ENCODE results near the gene PTTG1IP2.

DNA sequence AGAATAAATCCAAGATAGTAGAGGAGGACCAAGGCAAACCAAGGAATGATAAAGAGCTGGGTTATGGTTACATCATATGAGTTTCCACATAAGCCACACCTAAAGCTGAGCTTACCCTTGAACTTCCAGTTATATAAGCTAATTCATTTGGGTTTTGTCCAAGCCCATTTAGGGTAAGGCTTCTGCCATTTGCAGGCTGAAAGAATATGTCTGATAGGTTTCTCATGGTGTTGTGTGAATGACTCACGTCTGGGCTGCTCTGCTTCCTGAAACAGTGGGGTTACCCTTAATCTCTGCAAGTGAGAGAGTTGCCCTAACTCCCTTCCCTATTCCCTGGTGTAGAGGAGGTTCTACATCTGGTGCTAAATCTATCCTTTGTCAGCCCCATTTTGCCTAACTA, 60.8 kb downstream of the PTTG1IP2 start:
- TF ChIP-seq, protein P1, sequence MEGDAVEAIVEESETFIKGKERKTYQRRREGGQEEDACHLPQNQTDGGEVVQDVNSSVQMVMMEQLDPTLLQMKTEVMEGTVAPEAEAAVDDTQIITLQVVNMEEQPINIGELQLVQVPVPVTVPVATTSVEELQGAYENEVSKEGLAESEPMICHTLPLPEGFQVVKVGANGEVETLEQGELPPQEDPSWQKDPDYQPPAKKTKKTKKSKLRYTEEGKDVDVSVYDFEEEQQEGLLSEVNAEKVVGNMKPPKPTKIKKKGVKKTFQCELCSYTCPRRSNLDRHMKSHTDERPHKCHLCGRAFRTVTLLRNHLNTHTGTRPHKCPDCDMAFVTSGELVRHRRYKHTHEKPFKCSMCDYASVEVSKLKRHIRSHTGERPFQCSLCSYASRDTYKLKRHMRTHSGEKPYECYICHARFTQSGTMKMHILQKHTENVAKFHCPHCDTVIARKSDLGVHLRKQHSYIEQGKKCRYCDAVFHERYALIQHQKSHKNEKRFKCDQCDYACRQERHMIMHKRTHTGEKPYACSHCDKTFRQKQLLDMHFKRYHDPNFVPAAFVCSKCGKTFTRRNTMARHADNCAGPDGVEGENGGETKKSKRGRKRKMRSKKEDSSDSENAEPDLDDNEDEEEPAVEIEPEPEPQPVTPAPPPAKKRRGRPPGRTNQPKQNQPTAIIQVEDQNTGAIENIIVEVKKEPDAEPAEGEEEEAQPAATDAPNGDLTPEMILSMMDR (IDR thresholded peaks at IDR 0.05): no peak
- TF ChIP-seq, protein P2, sequence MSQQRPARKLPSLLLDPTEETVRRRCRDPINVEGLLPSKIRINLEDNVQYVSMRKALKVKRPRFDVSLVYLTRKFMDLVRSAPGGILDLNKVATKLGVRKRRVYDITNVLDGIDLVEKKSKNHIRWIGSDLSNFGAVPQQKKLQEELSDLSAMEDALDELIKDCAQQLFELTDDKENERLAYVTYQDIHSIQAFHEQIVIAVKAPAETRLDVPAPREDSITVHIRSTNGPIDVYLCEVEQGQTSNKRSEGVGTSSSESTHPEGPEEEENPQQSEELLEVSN (IDR thresholded peaks at IDR 0.05; ENCODE audit: borderline replicate concordance, low read depth): no peak

All from A549 (cell line).